A549 (cell line): ENCODE results near the gene TBXA2R. TPM values are rescaled to one million over a fixed set of nuclear protein-coding genes. Genes with fewer than 3 reads are reported as not detected.

Source experiments
- ATAC-seq, 2 experiments: fragments of 200-7000 bp in 1 of 2; fragments of >200 bp in 1 of 2; cut with Nextera tagmentation in 1 of 2; cut with Tn5 transposase in 1 of 2; 3 replicates each; pipeline versions ENCODE4 v1.8.0 to v1.9.1; 2018 to 2020; ENCODE audit warnings: mild to moderate bottlenecking in 1 of 2, moderate library complexity in 1 of 2
- CTCF ChIA-PET: fragments of 300-600 bp; sonication (Branson Sonifier 250); formaldehyde crosslinking; extraction: SDS; loops from one replicate; lab custom pipeline; 2021; ENCODE audit warnings: antibody characterized with exemption, inconsistent platforms; lab: Yijun Ruan, JAX
- POLR2A ChIA-PET: fragments of 350-600 bp; formaldehyde crosslinking; extraction: SDS; loops from one replicate; lab custom pipeline; 2021; ENCODE audit warnings: antibody characterized with exemption, inconsistent platforms; lab: Yijun Ruan, JAX
- DNase-seq, 2 experiments: peaks; one replicate each; pipeline versions ENCODE4 v3.0.0 to v3.0.0-alpha.2; 2011 to 2016; ENCODE audit warnings: low read depth in 1 of 2, low spot score in 1 of 2
- FAIRE-seq: peaks from 2 replicates; lab custom pipeline; 2011; peaks lifted over from hg19 to GRCh38; lab: Jason Lieb, UNC
- H3K27ac ChIP-seq, 2 experiments: fragments of >200 bp; sonication (Bioruptor Twin); formaldehyde crosslinking; 3 replicates each; pipeline ENCODE4 v1.5.1; 2016 to 2017
- H3K4me1 ChIP-seq: fragments of >200 bp; sonication (Bioruptor Twin); formaldehyde crosslinking; 3 replicates; pipeline ENCODE4 v1.6.1; 2016
- H3K4me2 ChIP-seq: fragments of >200 bp; sonication (Bioruptor Twin); formaldehyde crosslinking; 3 replicates; pipeline ENCODE4 v1.6.1; 2016
- H3K4me3 ChIP-seq: fragments of >200 bp; sonication (Bioruptor Twin); formaldehyde crosslinking; 3 replicates; pipeline ENCODE4 v1.5.1; 2016
- H3K9me3 ChIP-seq: fragments of >200 bp; sonication (Bioruptor Twin); formaldehyde crosslinking; 3 replicates; pipeline ENCODE4 v1.6.1; 2016
- EP300 ChIP-seq, 2 experiments: fragments of >200 bp; sonication (Bioruptor Twin); formaldehyde crosslinking; IDR thresholded peaks; 2 replicates in 1 of 2; 3 replicates in 1 of 2; pipeline ENCODE4 v1.6.1; 2016 to 2017
- FOSB ChIP-seq: fragments of 250-450 bp; sonication (Bioruptor Pico); IDR thresholded peaks from 2 replicates; pipeline ENCODE4 v1.5.0; 2020; ENCODE audit warnings: mild to moderate bottlenecking, moderate library complexity
- FOXS1 ChIP-seq: fragments of 250-450 bp; sonication (Bioruptor Pico); IDR thresholded peaks from 2 replicates; pipeline ENCODE4 v1.5.0; 2020; ENCODE audit warnings: mild to moderate bottlenecking, moderate library complexity
- GATA3 ChIP-seq: IDR thresholded peaks from 2 replicates; pipeline ENCODE4 v1.6.1; 2012; ENCODE audit warnings: borderline replicate concordance
- HEYL ChIP-seq: fragments of 250-450 bp; sonication (Bioruptor Pico); IDR thresholded peaks from 2 replicates; pipeline ENCODE4 v1.8.0; 2021; ENCODE audit warnings: mild to moderate bottlenecking, moderate library complexity
- HMGXB4 ChIP-seq: fragments of 250-450 bp; sonication (Bioruptor Pico); IDR thresholded peaks from 2 replicates; pipeline ENCODE4 v1.5.0; 2021; ENCODE audit warnings: mild to moderate bottlenecking, moderate library complexity, borderline replicate concordance
- HOXA7 ChIP-seq: fragments of 250-450 bp; sonication (Bioruptor Pico); IDR thresholded peaks from 2 replicates; pipeline ENCODE4 v1.5.0; 2020; ENCODE audit warnings: mild to moderate bottlenecking, moderate library complexity
- JUN ChIP-seq, 2 experiments: fragments of >200 bp; sonication (Bioruptor Twin); formaldehyde crosslinking; IDR thresholded peaks; 2 replicates in 1 of 2; 3 replicates in 1 of 2; pipeline ENCODE4 v1.6.1; 2016 to 2017
- JUNB ChIP-seq: fragments of >200 bp; sonication (Bioruptor Twin); formaldehyde crosslinking; IDR thresholded peaks from 2 replicates; pipeline ENCODE4 v1.6.1; 2016
- KDM1A ChIP-seq: fragments of 200-600 bp; sonication (generic); IDR thresholded peaks from 2 replicates; pipeline ENCODE4 v1.6.1; 2016; ENCODE audit warnings: low read depth, mild to moderate bottlenecking
- KDM5A ChIP-seq: fragments of 200-600 bp; sonication (generic); IDR thresholded peaks from 2 replicates; pipeline ENCODE4 v1.6.1; 2016; ENCODE audit warnings: antibody characterized with exemption, mild to moderate bottlenecking
- MAFK ChIP-seq: fragments of 450-650 bp; IDR thresholded peaks from 2 replicates; pipeline ENCODE4 v1.6.1; 2014; ENCODE audit not compliant: partially characterized antibody
- MAX ChIP-seq: IDR thresholded peaks from 2 replicates; pipeline ENCODE4 v1.6.1; 2012
- POLR2AphosphoS2 ChIP-seq: conservative IDR thresholded peaks from 2 replicates; pipeline ENCODE4 v1.6.1; 2012; ENCODE audit warnings: low read length, improper control_type of control experiment, inconsistent platforms
- RAD21 ChIP-seq, 2 experiments: fragments of >200 bp in 1 of 2; sonication (Bioruptor Twin) in 1 of 2; formaldehyde crosslinking in 1 of 2; IDR thresholded peaks in 1 of 2; conservative IDR thresholded peaks in 1 of 2; 2 replicates in 1 of 2; 3 replicates in 1 of 2; pipeline ENCODE4 v1.6.1; 2012 to 2018; ENCODE audit warnings: inconsistent platforms in 1 of 2
- REST ChIP-seq: fragments of 200-600 bp; sonication (generic); IDR thresholded peaks from 2 replicates; pipeline ENCODE4 v1.6.1; 2016; ENCODE audit warnings: antibody characterized with exemption, mild to moderate bottlenecking, moderate library complexity
- RFX5 ChIP-seq: fragments of 450-650 bp; IDR thresholded peaks from 2 replicates; pipeline ENCODE4 v1.7.1; 2014; ENCODE audit warnings: antibody characterized with exemption, mild to moderate bottlenecking, moderate library complexity
- SMC3 ChIP-seq: fragments of >200 bp; sonication (Bioruptor Twin); formaldehyde crosslinking; IDR thresholded peaks from 3 replicates; pipeline ENCODE4 v1.6.1; 2018; ENCODE audit warnings: inconsistent platforms
- SREBF2 ChIP-seq: fragments of 450-650 bp; IDR thresholded peaks from 2 replicates; pipeline ENCODE4 v1.6.1; 2014; ENCODE audit warnings: mild to moderate bottlenecking, moderate library complexity
- TP53 ChIP-seq: fragments of 250-450 bp; sonication (Bioruptor Pico); IDR thresholded peaks from 2 replicates; pipeline ENCODE4 v1.5.0; 2021; ENCODE audit warnings: mild to moderate bottlenecking, moderate library complexity
- USF2 ChIP-seq: fragments of 450-650 bp; IDR thresholded peaks from 2 replicates; pipeline ENCODE4 v1.6.1; 2014; ENCODE audit warnings: antibody characterized with exemption
- ZFP36 ChIP-seq: fragments of 450-650 bp; IDR thresholded peaks from 2 replicates; pipeline ENCODE4 v1.6.1; 2014; ENCODE audit warnings: borderline replicate concordance; ENCODE audit not compliant: partially characterized antibody
- WGBS: methylation state at CpG from one replicate; pipeline ENCODE4 v1.1.6; 2017; ENCODE audit errors: missing lambda C conversion rate; 5-methylcytosine and 5-hydroxymethylcytosine counted together
- polyA plus RNA-seq, 4 experiments: library from polyadenylated mRNA; depleted of rRNA in 3 of 4; stranded (reverse); fragments of >200 nt; fragmentation: RNase III in 1 of 4; extraction: RNeasy Plus Mini Kit Qiagen cat#74134 plus additional on column Dnase treatment in 1 of 4; gene quantifications; 2 replicates in 3 of 4; 3 replicates in 1 of 4; pipeline ENCODE4 v1.2.3, GENCODE V29; 2011 to 2017
- TF ChIP-seq, protein P1 (sequence below): fragments of >200 bp; sonication (Bioruptor Twin); formaldehyde crosslinking; IDR thresholded peaks from 3 replicates; pipeline ENCODE4 v1.5.1; 2016

TBXA2R gene
- polyA plus RNA-seq, 2 of the 4 experiments (the other 2 are of a cell fraction), result 0.13 to 0.49 TPM

- FAIRE-seq, result no peak
- TF ChIP-seq REST, result no peak
- TF ChIP-seq EP300 (IDR thresholded peaks at IDR 0.05), result no peak
- TF ChIP-seq FOSB, result no peak
- no peak for TF ChIP-seq HOXA7 (CRISPR knock-in tag)
- no peak for TF ChIP-seq HEYL
- TF ChIP-seq GATA3, result no peak
- TF ChIP-seq USF2, result no peak
- no peak for TF ChIP-seq FOXS1 (CRISPR knock-in tag)
- TF ChIP-seq ZFP36, result no peak
- TF ChIP-seq JUNB, result no peak
- no peak for TF ChIP-seq MAFK
- TF ChIP-seq KDM5A, result no peak
- no peak for TF ChIP-seq RFX5
- TF ChIP-seq SREBF2, result no peak
- TF ChIP-seq HMGXB4, result no peak
- no peak for TF ChIP-seq JUN (IDR thresholded peaks at IDR 0.05)
- TF ChIP-seq TP53 (CRISPR knock-in tag), result no peak
- TF ChIP-seq, all 56 proteins: peak for 0
- ATAC-seq (no peak), DNase-seq (no peak)
- peaks cover under 1% of the 10 kb centered on the region; the same call in 1 of the 3 replicates for H3K4me1 ChIP-seq
- H3K9me3 ChIP-seq, result no peaks in the 10 kb centered on the region
- CTCF ChIA-PET, result interaction anchor here (1.2 to 6.6 kb wide), 5 partner anchors 14 to 114 kb away, joined by 3 to 100 read pairs (median 5); partner anchors contain the start of gene HMG20B
- no peak overlapping the region for H3K4me3 ChIP-seq
- POLR2A ChIA-PET, result interaction anchor here (1.0 kb wide), 1 partner anchor 9 kb away, joined by 3 read pairs; no protein-coding TSS in a partner anchor
- no peak overlapping the region for H3K4me2 ChIP-seq
- WGBS, result 86% methylated on average over 5 of the region's 36 CpGs
- H3K27ac ChIP-seq, result no peak overlapping the region
These were observed 58.9 kb downstream of the TBXA2R start for GRCh38 chr19:3547767-3548282.

DNA sequence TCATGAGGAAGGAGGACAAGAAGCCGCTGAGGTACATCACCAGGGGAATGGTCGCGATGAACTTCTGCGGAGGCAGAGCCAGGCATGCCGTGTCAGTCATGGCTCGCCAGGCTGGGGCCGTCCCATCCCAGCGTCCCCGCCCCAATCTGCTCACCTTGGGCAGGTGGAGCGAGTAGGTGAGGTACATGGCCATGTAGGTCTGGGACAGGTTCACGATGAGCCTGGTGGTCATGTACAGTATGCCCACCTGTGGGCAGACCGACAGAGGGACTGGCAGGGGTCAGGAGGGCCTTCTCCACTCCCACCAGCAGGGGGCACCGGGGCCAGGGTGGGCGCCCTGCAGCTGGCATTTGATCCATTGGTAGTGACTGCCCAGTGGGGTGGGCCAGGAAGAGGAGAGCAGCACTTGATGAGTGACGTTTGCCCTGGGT, 59.4 kb downstream of the TBXA2R start:
- no peak overlapping the region for H3K4me2 ChIP-seq
- ChIA-PET CTCF (interaction anchor here (1.0 to 6.6 kb wide), 11 partner anchors 9 to 242 kb away, joined by 3 to 100 read pairs (median 6); partner anchors contain the start of genes GIPC3, HMG20B and MFSD12), POLR2A (interaction anchor here (0.6 to 1.0 kb wide), 2 partner anchors 9 to 60 kb away, joined by 3 read pairs; no protein-coding TSS in a partner anchor)
- H3K4me3 ChIP-seq, result no peak overlapping the region
- H3K27ac ChIP-seq, result no peak overlapping the region
- TF ChIP-seq MAX (no peak), KDM1A (no peak), SMC3 (peak; percentile 31; the same call in 1 of the 3 replicates), RAD21 (conservative IDR thresholded peaks at IDR 0.05 in 1 of 2, IDR thresholded peaks at IDR 0.05 in 1 of 2) (peak in 1 of 2 experiments; percentile 21; a peak in 1 of 5 replicates), ZFP36 (no peak), POLR2AphosphoS2 (no peak)
- TF ChIP-seq, protein P1, sequence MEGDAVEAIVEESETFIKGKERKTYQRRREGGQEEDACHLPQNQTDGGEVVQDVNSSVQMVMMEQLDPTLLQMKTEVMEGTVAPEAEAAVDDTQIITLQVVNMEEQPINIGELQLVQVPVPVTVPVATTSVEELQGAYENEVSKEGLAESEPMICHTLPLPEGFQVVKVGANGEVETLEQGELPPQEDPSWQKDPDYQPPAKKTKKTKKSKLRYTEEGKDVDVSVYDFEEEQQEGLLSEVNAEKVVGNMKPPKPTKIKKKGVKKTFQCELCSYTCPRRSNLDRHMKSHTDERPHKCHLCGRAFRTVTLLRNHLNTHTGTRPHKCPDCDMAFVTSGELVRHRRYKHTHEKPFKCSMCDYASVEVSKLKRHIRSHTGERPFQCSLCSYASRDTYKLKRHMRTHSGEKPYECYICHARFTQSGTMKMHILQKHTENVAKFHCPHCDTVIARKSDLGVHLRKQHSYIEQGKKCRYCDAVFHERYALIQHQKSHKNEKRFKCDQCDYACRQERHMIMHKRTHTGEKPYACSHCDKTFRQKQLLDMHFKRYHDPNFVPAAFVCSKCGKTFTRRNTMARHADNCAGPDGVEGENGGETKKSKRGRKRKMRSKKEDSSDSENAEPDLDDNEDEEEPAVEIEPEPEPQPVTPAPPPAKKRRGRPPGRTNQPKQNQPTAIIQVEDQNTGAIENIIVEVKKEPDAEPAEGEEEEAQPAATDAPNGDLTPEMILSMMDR, result peak; percentile 32; the same call in 2 of the 3 replicates
- H3K4me1 ChIP-seq, result no peaks in the 10 kb centered on the region
- 77% methylated on average over 11 of the region's 15 CpGs for WGBS
- peak; percentile 16 to 49; a peak in 3 of 6 replicates for ATAC-seq
- no peak for FAIRE-seq
- DNase-seq, result no peak
- H3K9me3 ChIP-seq, result no peaks in the 10 kb centered on the region
